GM19193 (cell line): Measurements from ENCODE around the gene PSMC1.

ENCODE experiments used
- POLR2A ChIP-seq: IDR thresholded peaks from 4 replicates; pipeline ENCODE4 v1.6.1; 2011; ENCODE audit not compliant: insufficient read depth, insufficient read length; ENCODE audit errors: extremely low read depth

Gene PSMC1

DNA sequence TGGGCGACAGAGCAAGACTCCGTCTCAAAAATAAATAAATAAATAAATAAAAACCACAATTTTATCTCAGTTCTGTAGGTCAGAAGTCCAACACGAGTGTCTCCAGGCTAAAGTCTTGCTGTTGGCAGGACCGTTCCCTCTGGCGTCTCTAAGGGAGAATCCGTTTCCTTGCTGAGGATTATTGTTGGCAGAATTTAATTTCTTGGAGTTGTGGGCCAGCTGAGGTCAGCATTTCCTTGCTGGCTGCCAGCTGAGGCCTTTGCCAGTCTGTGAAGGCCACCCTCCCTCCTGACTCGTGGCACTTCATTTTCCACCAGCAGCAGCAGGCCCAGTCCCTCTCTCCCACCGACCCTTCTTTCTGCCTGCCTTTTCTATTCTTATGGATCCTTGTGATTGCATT lies 17.2 kb downstream of the PSMC1 start:
- no peak for TF ChIP-seq POLR2A

- TF ChIP-seq POLR2A, result peak; percentile 43
These were observed 17.7 kb downstream of the PSMC1 start for GRCh38 chr14:90274019-90274418.

GRCh38 chr14:90274808-90275457 lies 18.6 kb downstream of the PSMC1 start:
- no peak for TF ChIP-seq POLR2A

- TF ChIP-seq POLR2A, result no peak
These were observed 19.1 kb downstream of the PSMC1 start for GRCh38 chr14:90275458-90275814.

DNA sequence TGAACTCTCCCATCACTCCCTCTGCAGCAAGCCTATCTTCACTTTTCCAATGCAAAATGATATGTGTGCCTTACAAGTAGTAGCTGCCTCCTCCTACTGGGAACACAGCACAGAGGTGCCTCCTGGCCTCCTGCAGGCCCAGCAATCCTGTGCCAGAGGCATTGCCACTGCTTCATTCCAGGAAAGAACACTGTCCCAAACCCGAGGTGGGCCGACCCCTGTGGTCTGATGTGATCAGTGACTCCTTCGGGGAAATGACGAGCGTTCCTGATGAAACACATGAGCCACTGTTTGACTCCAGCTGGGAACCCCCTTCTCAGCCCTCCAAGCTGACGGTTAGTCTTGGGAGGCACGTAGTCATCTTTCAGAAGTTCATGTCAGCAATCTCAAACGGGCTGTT lies 19.5 kb downstream of the PSMC1 start:
- no peak for TF ChIP-seq POLR2A

DNA sequence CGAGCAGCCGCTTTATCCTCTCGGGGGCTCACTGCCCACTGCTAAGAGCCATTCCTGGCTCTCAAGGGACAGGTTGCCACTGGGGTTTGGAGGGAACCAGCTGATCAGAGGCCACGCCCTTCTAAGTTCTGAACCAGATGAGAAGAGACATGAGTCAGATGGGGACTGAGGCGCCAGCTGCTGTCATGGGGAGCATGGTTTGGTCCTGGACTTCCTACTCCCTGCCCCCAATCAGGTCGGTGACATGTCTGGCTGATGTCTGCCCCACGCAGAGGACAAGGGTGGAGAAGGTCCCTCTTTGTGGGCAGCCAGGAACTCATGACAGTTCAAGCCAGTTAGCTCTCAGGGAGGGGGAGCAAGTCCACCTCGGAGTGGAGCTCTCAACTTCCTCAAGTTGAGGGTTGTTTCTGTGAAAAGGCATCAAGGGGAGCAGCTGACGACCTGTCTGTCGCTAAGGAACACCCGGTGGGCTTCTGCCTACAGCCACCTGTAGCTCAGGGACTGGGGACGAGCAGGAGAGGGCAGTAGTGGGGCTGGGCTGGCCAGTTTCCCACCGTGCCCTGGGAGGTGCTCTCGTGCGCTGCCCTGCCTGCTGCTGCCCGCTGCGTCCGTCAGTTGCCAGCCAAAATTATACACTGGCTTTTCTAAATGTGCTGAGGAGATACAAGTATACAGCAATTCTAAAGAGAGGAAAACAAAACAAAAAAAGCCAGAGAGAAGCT lies 20.5 kb downstream of the PSMC1 start:
- TF ChIP-seq POLR2A, result no peak

DNA sequence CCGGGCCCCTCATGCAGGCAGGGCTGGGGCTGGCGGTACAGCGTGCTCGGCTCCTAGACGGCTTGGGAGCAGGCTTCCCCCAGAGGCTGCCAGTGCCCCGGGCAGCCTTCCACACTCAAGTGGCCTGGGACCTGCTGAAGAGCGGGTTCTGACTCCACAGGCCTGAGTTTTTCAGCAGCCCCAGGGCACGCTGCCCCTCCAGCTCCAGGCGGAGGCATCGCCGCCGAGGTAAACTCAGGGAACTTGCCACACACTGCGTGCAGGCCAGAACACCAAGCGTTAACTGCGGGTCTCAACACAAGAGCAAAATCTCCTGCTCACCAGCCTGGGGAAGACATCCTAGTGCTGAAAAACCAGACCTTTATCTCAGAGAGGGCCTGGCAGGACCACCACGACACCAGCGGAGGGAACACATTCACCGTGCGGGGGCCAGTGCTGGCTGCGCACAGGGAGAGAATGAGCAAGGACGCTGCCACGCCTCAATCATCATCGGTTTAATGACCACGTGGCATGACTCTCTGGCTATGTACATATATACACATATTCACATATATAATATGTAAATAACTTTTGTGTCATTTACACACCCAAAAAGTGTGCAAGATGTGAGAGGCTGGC lies 21.3 kb downstream of the PSMC1 start:
- no peak for TF ChIP-seq POLR2A

- no peak for TF ChIP-seq POLR2A
These were observed 22.1 kb downstream of the PSMC1 start for GRCh38 chr14:90278199-90279175.

DNA sequence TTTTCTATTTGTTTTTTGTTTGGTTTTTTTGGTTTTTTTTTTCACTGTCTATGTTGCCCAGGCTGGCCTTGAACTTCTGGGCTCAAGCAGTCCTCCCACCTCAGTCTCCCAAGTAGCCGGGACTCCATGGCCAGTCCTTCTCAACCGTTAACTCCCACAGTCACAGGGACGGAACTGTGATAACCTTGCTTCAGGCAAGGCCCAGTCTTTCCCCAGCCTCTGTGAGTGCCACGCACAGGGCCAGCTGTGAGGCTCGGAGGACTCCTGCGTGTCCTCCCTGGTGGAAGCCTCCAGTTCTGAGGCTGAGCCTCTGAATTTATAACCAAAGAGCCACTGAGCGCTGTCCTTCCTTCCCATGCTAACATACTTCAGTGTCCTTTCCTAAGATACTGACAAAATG lies 23.7 kb downstream of the PSMC1 start:
- TF ChIP-seq POLR2A, result no peak

- TF ChIP-seq POLR2A, result no peak
These were observed 24.9 kb downstream of the PSMC1 start for GRCh38 chr14:90281261-90281660.

DNA sequence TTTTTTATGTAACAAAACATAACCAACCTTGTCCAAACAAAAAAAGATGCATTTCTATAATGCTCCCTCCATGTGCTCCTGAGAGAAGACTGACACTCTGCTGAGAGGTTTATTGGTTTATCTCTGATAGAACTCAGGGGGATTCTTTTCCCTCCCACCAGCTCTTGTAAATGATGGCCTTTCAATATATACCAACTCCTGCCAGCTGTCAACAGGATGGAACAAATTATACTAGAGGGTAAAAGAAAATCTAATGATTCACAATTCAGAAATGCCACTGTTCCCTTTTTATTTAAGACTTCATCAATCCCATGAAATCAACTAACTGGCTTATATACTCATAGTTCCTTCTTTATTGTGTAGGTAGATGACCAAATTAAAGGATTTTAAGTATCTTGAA lies 25.4 kb downstream of the PSMC1 start:
- TF ChIP-seq POLR2A, result no peak

- no peak for TF ChIP-seq POLR2A
These were observed 31.4 kb downstream of the PSMC1 start for GRCh38 chr14:90287791-90288190.

DNA sequence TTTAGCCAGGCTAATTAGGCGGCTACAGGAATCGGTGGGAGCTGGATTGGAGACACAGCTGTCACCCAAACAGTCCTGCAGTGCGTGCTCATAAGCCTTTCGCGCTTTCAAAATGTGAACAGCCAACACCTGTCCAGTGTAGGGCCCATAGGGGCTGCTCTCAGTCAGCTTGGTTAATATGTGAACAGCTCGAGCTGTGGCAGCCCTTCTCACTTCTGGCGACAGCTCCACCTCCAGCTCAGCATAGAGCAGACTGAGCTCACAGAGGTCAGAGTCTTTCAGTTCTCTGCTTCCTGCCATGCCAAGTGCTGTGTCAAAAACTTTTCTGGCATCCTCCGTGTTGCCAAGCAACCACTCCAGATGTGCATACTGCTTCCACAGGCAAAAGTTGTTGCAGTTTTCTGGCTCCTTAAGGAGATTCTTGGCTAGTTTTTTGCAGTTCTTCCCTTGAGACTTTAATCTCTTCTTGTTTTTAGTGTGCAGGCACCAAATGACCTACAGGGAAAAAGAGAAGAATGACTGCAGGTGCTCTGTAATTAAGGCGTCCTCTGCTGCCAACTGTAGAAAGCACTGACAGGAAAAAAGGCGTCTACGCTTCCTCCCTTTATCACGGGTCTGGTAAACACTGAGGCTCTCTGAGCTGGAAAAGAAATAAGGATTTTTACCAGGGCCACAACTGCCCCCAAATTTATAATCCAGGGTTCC lies 32.5 kb downstream of the PSMC1 start:
- TF ChIP-seq POLR2A, result no peak

DNA sequence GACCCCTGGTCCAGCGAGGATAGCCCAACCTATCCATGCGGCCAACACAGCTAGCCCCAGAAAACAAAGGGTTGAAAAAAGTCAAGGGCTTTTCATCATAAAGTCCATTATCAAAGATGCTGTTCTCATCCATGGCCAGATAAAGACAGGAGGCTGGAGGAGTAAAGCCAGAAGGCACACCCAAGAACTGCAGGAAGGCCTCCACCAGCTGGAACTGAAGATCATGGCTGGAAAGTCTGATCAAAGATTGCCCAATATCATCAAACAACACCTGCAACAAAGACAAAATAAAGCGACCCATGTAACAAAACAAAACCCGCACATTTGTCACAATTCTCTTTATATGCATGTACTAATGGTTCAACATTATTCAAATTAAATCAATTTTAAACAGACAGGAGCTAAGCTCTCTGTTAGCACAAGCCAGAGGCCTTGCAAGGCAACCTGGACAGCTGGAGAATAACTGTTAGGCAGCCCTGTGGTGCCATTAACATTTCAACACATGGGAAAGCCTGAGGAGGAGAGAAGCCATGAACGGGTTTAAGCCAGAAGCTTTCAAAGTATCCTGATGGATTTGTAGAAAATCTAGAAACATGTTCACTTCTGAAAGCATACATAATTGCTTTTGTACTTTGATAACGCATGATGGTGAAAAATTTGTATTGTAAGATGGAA lies 34.1 kb downstream of the PSMC1 start:
- TF ChIP-seq POLR2A, result no peak
